GM12801 (cell line): ENCODE results near the gene IL1R2.

Source experiments
- TF ChIP-seq, protein P1 (sequence below): IDR thresholded peaks from one replicate; pipeline ENCODE4 v1.5.1; 2011; ENCODE audit warnings: control low read depth; ENCODE audit not compliant: insufficient read length; ENCODE audit errors: extremely low read depth

The IL1R2 gene

DNA sequence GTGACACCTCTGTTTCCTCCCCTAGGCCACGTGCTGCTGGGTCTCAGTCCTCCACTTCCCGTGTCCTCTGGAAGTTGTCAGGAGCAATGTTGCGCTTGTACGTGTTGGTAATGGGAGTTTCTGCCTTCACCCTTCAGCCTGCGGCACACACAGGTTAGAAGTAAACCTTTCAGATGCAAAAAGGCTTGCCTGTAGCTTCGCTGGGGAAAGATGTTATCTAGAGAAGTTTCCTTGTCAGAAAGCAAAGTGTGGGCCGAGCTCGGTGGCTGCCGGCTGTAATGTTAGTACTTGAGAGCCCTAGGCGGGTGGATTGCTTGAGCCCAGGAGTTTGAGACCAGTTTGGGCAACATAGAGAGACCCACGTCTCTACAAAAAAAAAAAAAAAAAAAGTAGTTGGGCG lies 16.7 kb downstream of the IL1R2 start:
- TF ChIP-seq, protein P1, sequence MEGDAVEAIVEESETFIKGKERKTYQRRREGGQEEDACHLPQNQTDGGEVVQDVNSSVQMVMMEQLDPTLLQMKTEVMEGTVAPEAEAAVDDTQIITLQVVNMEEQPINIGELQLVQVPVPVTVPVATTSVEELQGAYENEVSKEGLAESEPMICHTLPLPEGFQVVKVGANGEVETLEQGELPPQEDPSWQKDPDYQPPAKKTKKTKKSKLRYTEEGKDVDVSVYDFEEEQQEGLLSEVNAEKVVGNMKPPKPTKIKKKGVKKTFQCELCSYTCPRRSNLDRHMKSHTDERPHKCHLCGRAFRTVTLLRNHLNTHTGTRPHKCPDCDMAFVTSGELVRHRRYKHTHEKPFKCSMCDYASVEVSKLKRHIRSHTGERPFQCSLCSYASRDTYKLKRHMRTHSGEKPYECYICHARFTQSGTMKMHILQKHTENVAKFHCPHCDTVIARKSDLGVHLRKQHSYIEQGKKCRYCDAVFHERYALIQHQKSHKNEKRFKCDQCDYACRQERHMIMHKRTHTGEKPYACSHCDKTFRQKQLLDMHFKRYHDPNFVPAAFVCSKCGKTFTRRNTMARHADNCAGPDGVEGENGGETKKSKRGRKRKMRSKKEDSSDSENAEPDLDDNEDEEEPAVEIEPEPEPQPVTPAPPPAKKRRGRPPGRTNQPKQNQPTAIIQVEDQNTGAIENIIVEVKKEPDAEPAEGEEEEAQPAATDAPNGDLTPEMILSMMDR: no peak

DNA sequence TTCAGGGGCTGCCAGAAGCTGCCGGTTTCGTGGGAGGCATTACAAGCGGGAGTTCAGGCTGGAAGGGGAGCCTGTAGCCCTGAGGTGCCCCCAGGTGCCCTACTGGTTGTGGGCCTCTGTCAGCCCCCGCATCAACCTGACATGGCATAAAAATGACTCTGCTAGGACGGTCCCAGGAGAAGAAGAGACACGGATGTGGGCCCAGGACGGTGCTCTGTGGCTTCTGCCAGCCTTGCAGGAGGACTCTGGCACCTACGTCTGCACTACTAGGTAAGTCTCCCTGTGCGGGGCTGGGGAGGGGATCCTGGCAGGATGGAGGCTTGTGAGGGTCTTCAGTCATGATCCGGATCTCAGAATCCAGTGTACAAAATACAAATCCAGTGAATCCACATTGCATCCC lies 17.8 kb downstream of the IL1R2 start:
- TF ChIP-seq, protein P1: no peak

DNA sequence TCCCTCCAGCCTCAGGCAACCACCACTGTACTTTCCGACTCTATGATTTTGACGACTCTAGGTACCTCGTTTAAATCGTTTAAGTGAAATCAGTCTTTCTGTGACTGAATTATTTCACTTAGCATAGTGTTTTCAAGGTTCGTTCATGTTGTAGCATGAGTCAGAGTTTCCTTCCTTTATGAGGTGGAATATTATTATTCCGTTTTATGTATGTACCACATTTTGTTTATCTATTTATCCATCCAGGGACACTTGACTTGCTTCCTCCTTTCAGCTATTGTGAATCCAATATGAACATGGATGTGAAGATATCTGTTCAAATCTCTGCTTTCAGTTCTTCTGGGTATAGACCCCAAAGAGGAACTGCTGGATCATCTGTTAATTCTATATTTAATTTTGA lies 19.1 kb downstream of the IL1R2 start:
- TF ChIP-seq, protein P1: no peak

DNA sequence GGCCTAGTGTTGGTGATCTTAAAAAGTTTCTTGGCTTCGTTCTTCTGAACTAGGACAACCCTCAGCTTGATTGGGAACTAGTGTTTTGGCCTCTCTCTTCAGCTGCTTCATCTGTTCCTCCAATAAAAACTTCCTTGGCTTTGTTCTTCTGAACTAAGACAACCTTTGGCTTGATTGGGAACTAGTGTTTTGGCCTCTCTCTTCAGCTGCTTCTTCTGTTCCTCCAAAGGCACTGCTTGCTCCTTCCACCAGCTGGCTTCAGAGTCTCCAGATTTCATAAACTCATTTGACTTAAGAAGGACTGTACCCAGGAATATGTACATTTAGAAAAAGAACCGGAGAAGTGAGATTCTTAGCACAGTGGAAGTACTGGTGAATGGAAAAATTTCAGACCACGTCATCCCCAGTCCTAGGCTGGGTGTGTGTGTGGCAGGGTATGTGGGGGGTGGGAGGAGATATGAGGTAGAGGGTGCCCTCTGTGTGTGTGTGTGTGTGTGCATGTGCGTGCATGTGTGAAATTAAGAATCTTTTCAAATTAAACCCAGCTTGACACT lies 20.4 kb downstream of the IL1R2 start:
- TF ChIP-seq, protein P1: no peak

DNA sequence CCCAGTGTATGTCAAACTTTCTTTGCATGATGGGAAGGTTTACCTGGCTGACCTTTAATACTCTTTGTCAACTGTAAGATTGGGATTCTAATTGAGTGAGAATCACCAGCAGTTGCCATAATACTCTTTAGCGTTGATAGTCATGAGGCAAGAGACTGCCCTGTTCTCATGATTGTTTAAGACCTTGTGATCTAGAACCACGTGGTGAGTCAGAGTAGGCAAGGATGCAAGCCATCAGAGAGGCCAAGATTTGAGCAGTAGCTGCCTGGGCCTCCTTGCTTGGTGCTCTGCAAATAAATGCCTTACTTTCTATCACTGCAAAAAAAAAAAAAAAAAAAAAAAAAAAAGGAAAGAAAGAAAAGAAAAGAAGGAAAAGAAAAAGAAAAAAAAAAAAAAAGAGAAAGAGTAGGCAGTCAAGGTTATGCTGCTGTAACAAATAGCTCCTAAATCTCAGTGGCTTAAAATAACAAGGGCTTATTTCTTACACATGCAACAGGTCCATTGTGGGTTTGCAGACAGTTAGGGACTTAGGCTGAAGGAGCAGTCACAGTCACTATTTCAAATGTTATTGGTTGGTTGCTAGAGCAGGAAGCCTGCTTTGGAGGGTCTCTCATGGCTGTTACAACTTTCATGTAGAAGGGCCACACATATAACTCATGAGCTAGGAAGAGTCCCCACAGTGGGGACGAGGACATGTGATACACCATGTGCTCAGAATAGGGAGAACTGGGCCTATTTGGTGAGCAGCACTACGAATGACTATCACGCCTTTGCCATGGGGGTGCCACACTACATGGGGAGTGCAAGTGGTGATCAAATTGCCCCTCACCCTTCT lies 21.7 kb downstream of the IL1R2 start:
- TF ChIP-seq, protein P1: no peak

DNA sequence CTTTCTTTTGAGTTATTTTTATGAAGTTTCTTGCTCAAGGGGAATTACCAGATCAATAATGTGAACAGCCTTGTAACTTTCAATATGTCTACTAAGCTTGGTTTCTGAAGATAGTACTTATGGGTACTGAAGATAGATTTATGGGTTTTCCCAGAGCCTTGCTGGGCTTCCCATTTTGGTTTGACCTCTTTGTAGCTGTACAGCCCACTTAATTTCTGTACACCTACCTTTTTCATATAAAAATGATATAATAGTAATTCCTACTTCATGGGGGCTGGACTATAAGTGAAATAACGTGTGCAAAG lies 22.2 kb downstream of the IL1R2 start:
- TF ChIP-seq, protein P1: no peak

DNA sequence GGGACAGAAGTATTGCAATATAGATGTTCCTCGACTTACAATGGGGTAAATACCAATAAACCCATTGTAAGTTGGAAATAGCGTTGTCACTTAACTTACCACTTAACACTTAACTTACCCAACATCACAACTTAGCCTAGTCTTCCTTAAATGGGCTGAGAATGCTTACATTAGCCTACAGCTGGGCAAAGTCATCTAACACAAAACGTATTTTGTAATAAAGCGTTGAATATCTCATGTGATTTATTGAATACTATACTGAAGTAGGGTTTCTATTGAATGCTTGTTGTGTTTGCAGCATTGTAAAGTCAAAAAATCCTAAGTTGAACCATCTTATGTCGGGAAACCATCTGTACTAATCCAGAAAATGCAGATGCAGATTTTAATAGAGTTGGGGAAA lies 23.6 kb downstream of the IL1R2 start:
- TF ChIP-seq, protein P1: no peak
